Ovary (tissue), 9 donors: ENCODE results near the gene THSD4. TPM values are rescaled to one million over a fixed set of nuclear protein-coding genes. Genes with fewer than 3 reads are reported as not detected.

Source experiments
- DNase-seq, 5 donors: peaks; one replicate each; pipeline ENCODE4 v3.0.0-alpha.2; 2019 to 2020
- H3K27ac ChIP-seq, 2 donors: fragments of 200-600 bp; one replicate each; pipeline versions ENCODE4 v1.5.1 to v1.8.0; 2019 to 2022
- H3K27me3 ChIP-seq: fragments of 200-600 bp; one replicate; pipeline ENCODE4 v1.8.0; 2022
- H3K36me3 ChIP-seq: fragments of 200-600 bp; sonication (generic); one replicate; pipeline ENCODE4 v1.5.1; 2019
- H3K4me1 ChIP-seq: one replicate; pipeline ENCODE4 v1.8.1; 2013; ENCODE audit warnings: mild to moderate bottlenecking, moderate library complexity; ENCODE audit not compliant: insufficient read depth
- H3K4me3 ChIP-seq: fragments of 200-600 bp; sonication (generic); one replicate; pipeline ENCODE4 v1.5.1; 2017
- H3K9me3 ChIP-seq, 2 donors: fragments of 200-600 bp in 1 of 2; sonication (generic) in 1 of 2; one replicate each; pipeline versions ENCODE4 v1.5.1 to v1.8.1; 2013 to 2019; ENCODE audit warnings: mild to moderate bottlenecking in 1 of 2, moderate library complexity in 1 of 2
- CTCF ChIP-seq, 3 donors: fragments of 450-650 bp in 2 of 3; fragments of 200-600 bp in 1 of 3; IDR thresholded peaks; one replicate each; pipeline versions ENCODE4 v1.5.1 to v1.8.0; 2016 to 2022; ENCODE audit warnings: antibody characterized with exemption in 3 of 3, mild to moderate bottlenecking in 1 of 3
- EP300 ChIP-seq: sonication (generic); formaldehyde crosslinking; IDR thresholded peaks from one replicate; pipeline ENCODE4 v1.6.1; 2017; ENCODE audit warnings: antibody characterized with exemption
- POLR2A ChIP-seq: fragments of 450-650 bp; IDR thresholded peaks from one replicate; pipeline ENCODE4 v1.6.1; 2017; ENCODE audit warnings: antibody characterized with exemption, mild to moderate bottlenecking, moderate library complexity
- WGBS, 3 donors: extraction: QIAGEN DNeasy Blood & Tissue Kit in 1 of 3; methylation state at CpG; one replicate each; pipeline versions ENCODE4 v1.1.5 to v1.1.7; 2013 to 2017; 5-methylcytosine and 5-hydroxymethylcytosine counted together
- intact Hi-C, 4 donors: fragments of 100-400 bp; cut with DNase I; formaldehyde crosslinking; loops; one replicate each; pipeline versions ENCODE4 v1.11.0 to v1.15.1; 2022 to 2023
- polyA plus RNA-seq, 2 donors: library from polyadenylated mRNA; stranded (reverse); fragments of 200-250 nt in 1 of 2; fragments of 350-450 nt in 1 of 2; fragmentation: Illumina TruSeq in 1 of 2; extraction: RNeasy Lipid Tissue Mini Kit (QIAGEN cat#74804) in 1 of 2; gene quantifications; one replicate each; pipeline ENCODE4 v1.2.3, GENCODE V29; 2013 to 2014
- total RNA-seq, 7 donors: library from RNA; depleted of rRNA in 2 of 7; stranded (reverse); fragments of >200 nt in 2 of 7; fragmentation: NEBNext Ultra II Directional in 3 of 7; extraction: Animal tissue kit (Norgen Biotek cat#: 25700) in 3 of 7; gene quantifications; one replicate each; pipeline versions ENCODE4 v1.1.0 to v1.2.4, GENCODE V29; 2016 to 2023
- donor health status: DM: no; HTN: no; CAD: no; lungs with moderate emphysema.
- donor health status: DM: no; HTN: no; CAD: no.
- donor health status: Bipolar disorder and iron deficiency.
- donor health status: DM: yes; HTN: yes; CAD: no.
- donor health status: DM: no; HTN: no; CAD: no.
- donor health status: DM: yes; HTN: yes; CAD: no.

The THSD4 gene
- total and polyA plus RNA-seq, 9 donors, result 3.2 to 53.4 (median 13.5) TPM

GRCh38 chr15:71747128-71748083, 632.1 kb downstream of the THSD4 start:
- Histone ChIP-seq H3K36me3 (no peaks in the 10 kb centered on the region), H3K4me1 (no peaks in the 10 kb centered on the region), H3K27ac (no peak overlapping the region), H3K9me3 (no peaks in the 10 kb centered on the region), H3K27me3 (no peaks in the 10 kb centered on the region), H3K4me3 (no peak overlapping the region)
- 78 to 83% (median 79%) methylated on average over 12 of the region's 12 CpGs for WGBS, 3 donors
- intact Hi-C loops, result loop anchor here in 1 of 4 donors (10.0 kb wide), 1 partner anchor 417 kb away; no protein-coding TSS in a partner anchor
- DNase-seq, result no peak
- TF ChIP-seq POLR2A, result no peak

- intact Hi-C loops, result loop anchor here in 1 of 4 donors (10.0 kb wide), 1 partner anchor 416 kb away; no protein-coding TSS in a partner anchor
- Histone ChIP-seq H3K27me3 (no peaks in the 10 kb centered on the region), H3K9me3 (no peaks in the 10 kb centered on the region), H3K36me3 (no peaks in the 10 kb centered on the region), H3K27ac (no peak overlapping the region), H3K4me3 (no peak overlapping the region), H3K4me1 (no peaks in the 10 kb centered on the region)
- no peak for DNase-seq
- WGBS, 3 donors, result 95 to 97% (median 96%) methylated on average over 16 of the region's 16 CpGs
- TF ChIP-seq CTCF (IDR thresholded peaks at IDR 0.05) (no peak), EP300 (no peak), POLR2A (no peak)
These were observed 633.0 kb downstream of the THSD4 start for GRCh38 chr15:71748293-71748718.

- 95 to 97% (median 96%) methylated on average over 14 of the region's 14 CpGs for WGBS, 3 donors
- H3K36me3 ChIP-seq, result no peaks in the 10 kb centered on the region
- no peak for TF ChIP-seq EP300
- no peak for TF ChIP-seq POLR2A
- TF ChIP-seq CTCF (IDR thresholded peaks at IDR 0.05), result no peak
- no peak overlapping the region for H3K27ac ChIP-seq
- H3K4me1 ChIP-seq, result no peaks in the 10 kb centered on the region
- intact Hi-C loops, result loop anchor here in 1 of 4 donors (10.0 kb wide), 1 partner anchor 415 kb away; no protein-coding TSS in a partner anchor
- no peak overlapping the region for H3K4me3 ChIP-seq
- DNase-seq, result no peak
- no peaks in the 10 kb centered on the region for H3K9me3 ChIP-seq
- no peaks in the 10 kb centered on the region for H3K27me3 ChIP-seq
These were observed 634.2 kb downstream of the THSD4 start for GRCh38 chr15:71749500-71749899.

GRCh38 chr15:71752128-71752527, 636.9 kb downstream of the THSD4 start:
- Histone ChIP-seq H3K36me3 (no peaks in the 10 kb centered on the region), H3K27me3 (no peaks in the 10 kb centered on the region), H3K27ac (no peak overlapping the region), H3K4me3 (no peak overlapping the region), H3K9me3 (no peaks in the 10 kb centered on the region), H3K4me1 (no peaks in the 10 kb centered on the region)
- TF ChIP-seq CTCF (IDR thresholded peaks at IDR 0.05) (no peak), POLR2A (no peak), EP300 (no peak)
- intact Hi-C loops, result no loop called here
- WGBS, 3 donors, result 43 to 49% (median 46%) methylated on average over 4 of the region's 4 CpGs
- DNase-seq, result no peak
